NCI-H1436 (cell line): ENCODE data around the gene MEF2C.

Experiments
- DNase-seq: peaks from one replicate; lab custom pipeline; 2025; lab: John Stamatoyannopoulos, UW

The MEF2C gene

DNA sequence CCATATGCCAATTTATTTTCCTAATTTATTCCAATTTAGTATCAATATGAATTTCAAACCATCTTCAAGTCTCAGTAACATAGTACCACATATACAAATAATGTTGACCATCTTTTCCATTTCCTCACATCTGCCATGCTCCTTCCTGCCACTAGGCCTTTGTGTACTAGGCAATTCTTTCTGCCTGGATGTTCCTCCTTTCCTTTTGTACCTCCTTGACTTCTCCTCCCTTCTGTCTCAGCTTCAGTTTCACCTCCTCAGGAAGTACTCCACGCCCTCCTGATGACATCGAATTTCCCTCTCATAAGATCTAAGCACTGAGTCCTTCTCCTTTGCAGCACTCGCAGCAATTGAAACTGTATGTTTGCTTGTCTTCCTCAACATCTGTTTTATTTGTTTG is 53.9 kb downstream of the MEF2C start:
- DNase-seq = no peak

DNA sequence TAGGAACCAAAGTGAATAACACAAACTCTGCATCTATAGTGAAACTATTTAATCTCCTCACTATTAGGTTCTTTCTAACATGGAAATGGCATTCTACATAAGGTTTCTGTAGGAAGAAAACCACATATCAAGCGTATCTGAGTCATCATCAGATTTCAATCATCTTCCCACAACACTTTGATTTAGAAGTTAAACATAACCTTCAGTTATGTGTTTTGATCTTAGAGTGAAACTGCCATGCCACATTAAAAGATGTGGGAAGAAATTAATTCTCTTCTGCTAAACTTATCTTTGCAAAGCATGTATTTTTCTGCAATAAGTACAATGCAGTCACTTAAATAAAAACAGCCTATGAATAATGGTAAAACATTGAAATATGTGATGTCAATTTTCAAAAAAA is 55.0 kb downstream of the MEF2C start:
- no peak for DNase-seq

DNA sequence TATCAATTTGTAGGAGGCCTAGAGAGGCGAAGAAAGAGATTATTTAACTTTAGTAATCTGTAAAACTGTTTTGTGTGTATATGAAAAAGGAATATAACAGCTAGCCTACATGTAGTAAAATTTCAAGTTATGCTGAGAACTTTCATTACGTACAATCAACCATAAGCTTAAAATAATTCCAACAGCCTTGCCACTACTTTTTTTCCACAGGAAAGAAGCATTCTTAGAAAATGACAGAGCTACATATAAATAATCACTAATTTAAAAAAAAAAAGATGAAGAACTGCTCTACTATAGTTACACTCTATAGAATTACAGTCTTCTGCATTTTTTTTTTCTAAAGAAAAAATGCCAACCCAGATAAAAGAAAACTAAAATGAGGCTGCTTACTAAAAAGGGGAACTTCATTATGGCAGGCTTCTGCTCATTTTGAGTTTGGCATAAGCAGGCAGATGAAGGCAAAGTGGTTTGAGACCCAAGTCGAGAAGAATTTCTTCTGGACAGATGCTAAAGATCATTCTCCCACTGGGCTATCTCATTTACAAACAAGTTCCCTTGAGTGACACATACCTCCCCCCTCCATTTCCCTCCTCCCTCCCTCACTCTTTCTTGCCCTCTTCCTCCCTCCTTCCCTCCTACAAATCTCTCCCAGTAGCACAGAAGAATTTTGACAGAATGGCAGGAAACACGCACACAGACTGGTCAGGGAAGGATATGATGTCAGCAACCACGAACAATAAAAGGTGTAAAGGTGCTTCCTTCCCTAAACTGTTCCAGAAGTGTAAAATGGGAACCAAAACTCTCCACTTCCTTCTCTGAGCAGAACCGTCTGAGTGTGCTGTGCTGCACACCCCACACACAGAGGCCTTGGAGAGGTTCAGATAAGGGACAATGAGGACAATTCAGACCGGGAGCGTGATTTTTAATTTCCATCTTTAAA is 56.1 kb downstream of the MEF2C start:
- DNase-seq = no peak

DNA sequence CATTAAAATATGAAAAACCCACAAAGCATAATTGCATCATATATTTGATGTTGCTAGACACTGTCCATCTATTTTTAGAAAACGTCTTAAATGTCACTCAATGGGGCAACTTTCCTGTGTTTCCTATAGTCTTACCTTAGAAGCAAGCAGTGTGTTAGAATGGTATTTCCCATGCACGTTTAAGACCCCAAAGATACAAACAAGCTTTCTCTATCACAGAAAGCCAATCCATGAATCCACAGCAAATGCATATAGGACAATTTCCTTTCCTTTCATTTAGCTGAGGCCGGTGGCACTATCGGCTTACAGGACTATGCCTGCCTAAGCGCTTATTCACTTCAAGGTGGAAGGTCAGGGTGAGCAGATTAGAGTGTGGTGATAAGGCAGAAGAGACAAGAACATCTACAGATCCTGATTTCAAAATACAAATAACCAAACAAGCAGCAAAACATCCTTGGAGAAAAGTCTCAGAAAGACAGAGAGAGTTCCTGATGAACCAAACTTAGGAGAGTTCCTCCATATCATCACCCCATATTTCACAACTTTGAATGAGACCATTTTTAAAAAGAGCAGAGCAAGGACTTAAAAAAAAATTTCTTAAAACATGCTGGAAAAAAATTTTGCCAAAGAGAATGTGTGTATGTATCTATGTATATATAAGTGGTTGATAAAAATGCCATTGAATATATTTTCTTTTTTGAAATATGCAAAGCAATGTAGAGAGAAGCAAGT is 57.2 kb downstream of the MEF2C start:
- no peak for DNase-seq

DNA sequence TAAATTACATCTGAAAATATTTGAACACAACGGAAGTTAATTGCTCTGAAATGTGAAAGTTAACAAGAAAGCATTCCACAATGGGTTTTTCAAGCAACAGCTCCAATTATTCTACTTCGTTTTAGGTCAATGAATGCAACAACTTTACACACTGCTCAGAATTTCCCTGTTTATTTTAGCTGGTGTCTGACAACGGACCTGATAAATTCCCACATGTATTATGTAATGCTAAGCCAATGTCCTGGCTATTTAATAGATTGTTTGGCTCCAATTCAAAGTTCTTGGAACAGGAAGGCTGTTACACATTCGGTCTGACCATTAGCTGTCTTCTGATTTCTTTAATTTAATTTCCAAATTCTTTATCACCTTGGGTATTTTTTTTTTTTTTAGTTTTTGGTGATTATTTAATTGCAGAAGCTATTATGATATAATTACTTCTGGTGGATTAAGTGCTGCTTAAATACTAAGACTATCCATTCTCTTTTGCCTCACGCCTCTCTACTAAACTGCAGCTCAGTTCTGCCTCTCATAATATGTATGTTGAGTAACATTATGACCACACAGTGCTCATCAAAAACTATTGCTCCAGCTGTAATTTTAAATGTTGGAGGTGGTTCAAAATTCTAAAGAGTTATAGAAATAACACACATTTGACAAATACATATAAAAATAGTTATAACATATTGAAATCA is 57.9 kb downstream of the MEF2C start:
- DNase-seq = no peak

DNA sequence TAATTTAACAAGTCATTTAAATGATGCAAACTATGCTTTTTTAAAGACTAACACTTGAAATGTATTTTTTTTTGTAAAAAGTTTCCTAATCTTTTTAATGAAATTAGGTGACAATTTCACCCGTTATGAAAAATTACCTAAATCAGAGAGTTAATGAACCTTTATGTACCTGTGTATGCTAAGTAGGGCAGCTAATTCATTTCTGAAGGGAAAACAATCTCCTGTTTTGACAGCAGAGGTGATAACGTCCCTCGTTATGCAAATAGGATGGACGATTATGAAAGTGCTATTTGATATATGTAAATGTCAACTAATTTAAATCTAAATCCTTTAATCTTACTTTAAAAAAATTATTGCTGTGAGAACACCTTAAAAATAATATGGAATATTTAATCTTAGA is 58.8 kb downstream of the MEF2C start:
- DNase-seq = no peak

DNA sequence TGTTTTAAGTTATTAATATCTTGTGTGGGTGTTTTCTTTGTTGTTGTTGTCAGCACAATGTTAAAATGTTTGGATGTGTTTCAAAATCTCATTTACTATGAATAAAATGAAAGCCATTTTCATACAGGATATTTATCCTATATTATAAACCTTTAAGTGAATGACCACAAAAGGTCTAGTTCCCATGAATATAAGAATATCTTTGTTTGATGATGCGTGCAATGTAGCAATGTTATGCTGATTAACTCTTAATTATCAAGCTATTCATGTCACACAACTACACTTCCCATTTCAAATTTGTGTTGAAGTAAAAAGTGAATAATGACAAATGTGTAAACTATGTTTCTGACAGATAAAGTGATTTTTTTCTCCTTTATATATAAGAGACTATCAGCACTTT is 59.8 kb downstream of the MEF2C start:
- DNase-seq = no peak

DNA sequence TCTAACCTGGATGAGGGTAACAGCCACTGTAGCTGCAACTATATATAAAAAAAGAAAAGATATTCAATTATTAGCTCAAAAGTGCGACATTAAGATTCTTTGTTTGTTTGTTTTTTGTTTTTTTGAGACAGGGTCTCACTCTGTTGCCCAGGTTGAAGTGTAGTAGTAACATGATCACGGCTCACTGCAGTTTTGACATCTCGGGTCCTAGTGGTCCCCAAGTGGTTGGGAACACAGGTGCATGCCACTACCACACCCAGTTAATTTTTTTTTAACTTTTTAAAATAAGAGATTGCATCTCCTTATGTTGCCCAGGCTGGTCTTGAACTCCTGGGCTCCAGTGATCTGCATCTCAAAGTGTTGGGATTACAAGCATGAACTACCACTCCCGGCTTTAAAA is 61.8 kb downstream of the MEF2C start:
- no peak for DNase-seq

DNA sequence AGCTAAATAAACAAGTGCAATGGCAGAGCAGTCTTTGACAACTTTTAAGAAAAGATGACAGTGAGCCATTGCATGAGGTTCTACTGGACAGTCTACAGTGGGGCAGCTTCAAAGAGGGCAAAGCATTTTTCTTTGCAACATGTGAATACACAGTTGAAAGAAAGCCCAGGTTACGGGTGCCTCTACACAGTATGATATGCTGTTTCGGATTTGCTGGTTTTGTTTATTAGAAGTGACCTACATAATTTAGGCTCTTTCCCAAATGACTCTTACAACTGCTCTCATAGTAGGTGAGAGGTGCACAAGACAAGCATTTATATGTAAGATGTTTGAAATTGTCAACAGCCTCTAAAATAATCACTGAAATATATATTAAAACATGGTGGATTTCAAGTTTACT is 62.4 kb downstream of the MEF2C start:
- no peak for DNase-seq

DNA sequence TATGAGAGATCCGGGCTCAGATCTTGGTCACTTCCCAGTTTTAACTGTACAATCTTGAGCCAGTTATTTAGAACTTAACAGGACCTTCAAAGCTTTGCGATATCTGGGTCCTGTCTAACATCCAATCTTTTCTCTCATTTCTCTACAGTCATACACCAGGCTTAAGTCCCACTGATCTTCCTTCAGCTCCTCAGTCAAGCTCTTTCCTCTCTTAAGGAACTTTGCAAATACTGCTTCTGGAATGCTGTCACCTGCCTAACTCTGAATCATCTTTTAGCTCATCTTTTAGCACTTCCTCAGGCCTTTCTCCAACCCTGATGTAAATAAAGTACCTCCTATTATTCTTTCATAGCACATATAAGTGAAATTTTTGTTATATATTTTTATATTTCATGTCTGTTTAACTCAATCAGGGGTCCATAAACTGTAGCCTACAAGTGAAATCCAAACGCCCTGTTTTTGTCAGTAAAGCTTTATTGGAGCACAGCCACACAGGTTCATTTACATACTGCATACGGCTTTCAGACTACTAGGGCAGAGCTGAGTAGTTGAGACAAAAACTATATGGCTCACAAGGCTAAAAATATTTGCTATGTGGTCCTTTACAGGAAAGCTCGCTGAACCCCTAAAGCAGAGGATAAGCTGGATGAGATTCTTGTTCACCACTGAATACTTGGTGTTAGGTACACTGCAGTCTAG is 63.5 kb downstream of the MEF2C start:
- no peak for DNase-seq

DNA sequence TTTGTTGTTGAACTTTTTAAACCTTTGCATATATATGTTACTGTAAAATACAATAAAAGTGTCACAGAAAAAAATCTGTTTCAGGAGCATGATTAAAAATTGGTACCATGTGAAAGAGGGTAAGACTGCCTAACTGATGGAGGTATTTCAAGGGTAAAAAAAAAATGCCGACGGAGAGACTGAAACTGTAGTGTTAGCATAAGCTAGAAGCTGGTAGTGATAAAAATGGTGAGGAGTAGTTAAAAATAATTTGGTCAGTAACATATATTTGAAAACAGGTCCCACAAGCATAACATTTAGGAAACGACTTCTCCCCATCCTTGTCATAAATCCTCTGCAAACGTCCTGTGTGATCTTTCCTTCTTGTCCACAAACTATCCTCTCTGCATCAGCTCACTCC is 64.7 kb downstream of the MEF2C start:
- DNase-seq = no peak

DNA sequence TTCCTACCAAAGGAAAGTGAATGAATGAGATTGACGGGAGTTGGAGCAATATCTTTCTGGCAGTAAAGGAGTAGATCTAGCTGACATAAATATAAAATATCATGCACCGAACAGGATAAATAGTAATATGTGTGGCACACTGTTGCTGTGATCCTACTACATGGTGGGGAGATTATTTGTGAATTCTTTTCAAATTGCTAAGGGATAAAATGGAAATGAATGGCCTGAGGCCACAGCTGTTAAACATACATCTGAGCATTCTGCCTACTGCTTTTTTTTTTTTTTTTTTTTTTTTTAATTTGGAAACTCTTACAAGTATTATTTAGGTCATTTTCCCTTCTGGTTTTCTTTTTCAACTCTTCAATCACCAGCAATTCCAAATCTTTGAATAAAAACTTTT is 66.8 kb downstream of the MEF2C start:
- DNase-seq = no peak

DNA sequence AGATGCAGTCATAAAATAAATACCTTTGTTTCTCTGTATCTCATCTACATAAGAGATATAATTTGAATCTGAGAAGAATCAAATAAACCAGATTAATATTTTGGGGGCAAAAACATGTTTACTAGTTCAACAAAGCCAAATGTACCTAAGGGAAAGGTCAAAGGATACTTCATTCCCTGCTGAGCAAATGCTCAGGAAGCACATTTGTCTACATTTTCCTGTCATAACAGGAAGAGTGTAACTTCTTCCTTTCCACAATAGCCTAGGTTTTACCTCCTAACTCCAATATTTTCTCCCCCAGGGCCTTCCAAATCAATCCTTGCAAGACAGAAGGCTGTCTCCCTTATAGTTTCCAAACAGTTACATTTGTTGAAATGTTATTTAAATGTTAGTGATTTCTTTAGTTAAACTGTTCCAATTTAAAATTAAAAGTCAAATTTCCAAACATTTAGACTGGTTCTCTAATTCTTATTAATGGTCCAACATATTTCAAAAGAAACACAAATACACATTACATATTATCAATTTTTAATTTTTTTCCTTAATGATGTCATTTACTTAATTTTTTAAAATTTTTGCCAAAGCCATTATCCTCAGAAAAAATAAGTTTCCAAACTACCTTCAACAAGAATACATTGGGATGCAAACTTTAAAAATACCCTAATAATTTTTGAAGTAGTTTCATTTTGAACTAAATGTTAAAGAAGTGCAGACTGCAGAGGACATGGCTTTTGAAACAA is 67.8 kb downstream of the MEF2C start:
- no peak for DNase-seq

DNA sequence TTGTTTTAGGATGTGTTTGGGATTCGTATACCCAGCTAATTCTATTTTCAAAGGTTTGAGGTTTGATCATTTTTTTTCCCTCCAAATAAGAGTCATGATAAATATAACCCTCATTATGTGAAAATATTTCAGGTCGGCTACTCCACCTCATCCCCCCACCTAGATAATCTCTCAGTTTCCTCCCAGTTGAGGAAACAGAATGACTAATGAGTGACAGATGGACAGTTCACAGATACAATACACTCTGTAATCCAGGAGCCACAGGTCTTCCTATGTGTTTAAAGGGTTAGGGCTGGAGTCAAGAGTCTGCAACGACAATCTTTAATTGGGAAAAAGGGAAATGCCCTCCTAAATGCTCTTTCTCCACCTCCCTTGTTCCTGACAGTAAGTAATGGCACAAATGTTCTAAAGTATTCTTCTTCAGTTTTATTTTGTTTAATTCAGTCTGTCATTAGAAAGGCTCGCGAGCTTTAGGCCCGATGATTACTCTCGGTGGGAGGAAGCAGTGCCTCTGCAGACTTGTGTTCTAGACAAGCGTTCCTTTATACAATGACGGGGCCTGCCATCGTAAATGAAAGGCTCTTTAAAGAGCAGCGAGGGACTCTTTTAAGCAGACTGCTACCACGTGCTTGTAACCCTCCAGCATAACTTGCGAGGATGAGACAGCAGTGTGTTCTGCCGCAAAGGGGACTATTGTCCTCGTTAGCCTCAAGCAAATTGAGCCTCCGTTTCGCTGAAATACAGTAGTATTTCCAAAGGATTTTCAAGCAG is 69.0 kb downstream of the MEF2C start:
- no peak for DNase-seq

DNA sequence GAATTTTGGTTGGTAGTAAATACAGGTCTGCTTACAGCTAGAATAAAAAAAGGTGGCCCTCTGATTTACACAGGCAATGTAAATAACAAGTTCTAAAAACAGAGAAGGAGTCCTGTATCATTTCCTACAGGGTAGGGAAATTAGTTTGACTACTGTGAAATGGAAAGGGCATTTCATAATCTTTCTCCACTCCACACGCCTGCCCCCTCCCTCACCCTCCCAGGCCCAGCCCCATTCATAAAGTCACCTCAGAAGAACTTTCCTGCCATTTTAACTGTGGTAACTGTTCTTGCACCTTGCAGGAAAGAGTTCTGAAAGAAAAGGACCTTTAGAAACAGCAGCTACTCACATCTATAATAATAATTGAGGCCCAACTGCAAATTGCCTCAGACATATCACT is 69.7 kb downstream of the MEF2C start:
- no peak for DNase-seq

DNA sequence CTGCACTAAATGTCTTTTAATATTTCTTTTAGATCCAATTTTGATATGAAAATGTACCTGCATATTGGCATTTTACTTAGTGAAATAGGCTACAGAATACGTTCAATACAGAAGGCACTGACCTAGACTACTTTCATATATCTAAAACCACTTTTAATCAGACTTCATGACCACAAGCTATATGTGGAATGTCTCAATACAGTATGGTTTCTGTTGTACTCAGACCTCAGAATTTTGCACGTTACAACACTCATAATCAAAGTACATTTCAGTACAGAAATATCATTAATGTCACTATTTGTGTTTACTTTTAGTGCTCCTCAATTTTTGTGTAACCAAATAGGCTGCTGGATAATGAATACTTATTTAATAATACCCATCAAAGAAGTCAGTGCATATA is 74.8 kb downstream of the MEF2C start:
- DNase-seq = no peak

DNA sequence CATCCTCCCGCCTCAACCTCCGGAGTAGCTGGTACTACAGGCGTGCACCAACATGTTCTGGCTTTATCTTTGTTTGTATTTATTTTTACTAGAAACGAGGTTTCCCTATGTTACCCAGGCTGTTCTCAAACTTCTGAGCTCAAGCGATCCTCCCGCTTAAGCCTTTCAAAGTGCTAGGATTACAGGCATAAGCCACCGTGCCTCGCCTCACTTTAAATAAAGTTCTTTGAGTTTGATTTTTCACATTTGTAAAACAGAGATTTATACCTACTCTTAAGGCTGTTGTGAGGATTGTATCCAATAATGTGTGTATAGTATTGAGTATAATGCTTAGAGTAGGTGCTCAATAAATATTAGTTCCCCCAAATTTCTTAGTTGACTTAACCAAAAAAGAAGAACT is 75.7 kb downstream of the MEF2C start:
- no peak for DNase-seq

DNA sequence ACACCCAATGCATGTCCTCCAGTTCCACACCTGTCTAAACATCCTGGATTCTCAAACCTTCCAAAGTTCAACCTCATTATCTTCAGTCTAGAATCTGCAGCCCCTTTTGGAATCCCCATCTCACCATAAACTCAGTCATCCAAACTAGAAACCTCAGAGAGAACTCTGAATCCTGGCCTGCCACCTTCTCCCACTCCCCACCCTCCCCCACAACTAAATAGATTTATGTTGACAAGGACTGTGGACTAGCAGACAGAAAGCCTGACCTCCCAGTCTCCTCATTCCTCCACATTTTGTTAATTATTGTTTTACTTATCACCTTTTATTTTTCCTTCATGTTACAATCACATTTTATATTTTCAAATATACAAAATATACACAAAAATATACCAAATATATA is 76.6 kb downstream of the MEF2C start:
- no peak for DNase-seq

DNA sequence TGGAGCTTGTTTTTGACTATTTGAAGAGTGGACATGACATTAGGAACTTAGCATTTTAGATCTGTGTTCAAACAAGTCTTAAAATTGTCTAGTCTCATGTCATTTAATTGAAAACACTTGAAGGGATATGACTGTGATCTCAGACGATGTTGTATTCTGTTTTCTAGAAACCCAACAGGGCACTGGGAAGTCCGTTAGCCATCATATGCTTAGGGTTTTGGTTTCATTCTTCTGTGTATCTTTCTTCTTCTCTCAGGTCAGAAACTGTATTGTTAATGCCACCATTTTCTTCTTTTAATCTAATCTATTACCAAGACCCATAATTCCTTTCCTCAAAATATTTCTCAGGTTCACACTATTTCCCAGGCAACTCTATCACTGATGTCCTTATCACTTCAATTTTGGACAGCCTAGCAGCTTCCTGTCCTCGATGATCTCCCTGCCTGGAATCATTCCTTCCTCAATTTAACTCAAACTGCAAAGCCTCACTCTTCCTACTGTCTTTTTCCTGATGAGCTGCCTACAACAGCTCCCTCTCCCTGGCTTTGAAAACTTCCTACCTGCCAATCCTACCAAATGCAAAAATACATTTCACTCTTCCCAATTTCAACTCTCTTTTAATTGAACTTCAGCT is 77.7 kb downstream of the MEF2C start:
- no peak for DNase-seq

DNA sequence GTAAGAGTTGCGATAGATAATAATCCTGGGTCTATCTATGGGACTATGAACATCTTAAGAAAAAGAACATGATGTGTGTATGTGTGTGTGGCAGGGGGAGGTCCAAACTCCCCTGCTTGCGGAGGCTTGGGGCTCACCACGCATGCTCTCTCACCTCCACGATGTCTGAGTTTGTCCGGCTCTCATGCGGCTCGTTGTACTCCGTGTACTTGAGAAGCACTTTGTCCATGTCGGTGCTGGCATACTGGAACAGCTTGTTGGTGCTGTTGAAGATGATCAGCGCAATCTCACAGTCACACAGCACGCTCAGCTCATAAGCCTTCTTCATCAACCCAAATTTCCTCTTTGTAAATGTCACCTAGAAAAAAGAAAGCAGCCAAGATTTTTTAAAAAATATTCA is 78.5 kb downstream of the MEF2C start:
- no peak for DNase-seq
